OCI-LY1 (cell line): ENCODE results near the gene ARG2.

Source experiments
- H2AFZ ChIP-seq: fragments of 200-600 bp; sonication (generic), shearing (Covaris generic); 2 replicates; pipeline ENCODE4 v1.6.0; 2014; ENCODE audit warnings: antibody characterized with exemption, mild to moderate bottlenecking, low read length
- H3F3A ChIP-seq: fragments of 200-600 bp; sonication (generic), shearing (Covaris generic); 2 replicates; pipeline ENCODE4 v1.6.0; 2014; ENCODE audit warnings: mild to moderate bottlenecking, antibody characterized with exemption, low read length, moderate library complexity; ENCODE audit not compliant: insufficient read depth
- H3K27ac ChIP-seq: fragments of 200-600 bp; sonication (generic); 2 replicates; pipeline ENCODE4 v1.5.1; 2014; ENCODE audit warnings: low read length, mixed run types, mild to moderate bottlenecking, low read depth; ENCODE audit not compliant: poor library complexity, severe bottlenecking
- H3K27me3 ChIP-seq: fragments of 200-600 bp; sonication (generic); 2 replicates; pipeline ENCODE4 v1.6.0; 2014; ENCODE audit warnings: antibody characterized with exemption, mild to moderate bottlenecking, low read length, moderate library complexity; ENCODE audit not compliant: insufficient read depth
- H3K36me3 ChIP-seq: fragments of 200-600 bp; sonication (generic); 2 replicates; pipeline ENCODE4 v1.6.1; 2014; ENCODE audit warnings: mild to moderate bottlenecking, antibody characterized with exemption, low read length, moderate library complexity, mixed read lengths; ENCODE audit not compliant: insufficient read depth
- H3K4me1 ChIP-seq: fragments of 200-600 bp; sonication (generic); 2 replicates; pipeline ENCODE4 v1.5.1; 2014; ENCODE audit warnings: mild to moderate bottlenecking, low read length, moderate library complexity; ENCODE audit not compliant: insufficient read depth, severe bottlenecking
- H3K4me2 ChIP-seq: fragments of 200-600 bp; sonication (generic), shearing (Covaris generic); 2 replicates; pipeline ENCODE4 v1.6.1; 2014; ENCODE audit warnings: low read length
- H3K4me3 ChIP-seq: fragments of 200-600 bp; sonication (generic); 2 replicates; pipeline ENCODE4 v1.5.1; 2014; ENCODE audit warnings: low read length, low read depth, mild to moderate bottlenecking, mixed read lengths; ENCODE audit not compliant: poor library complexity, severe bottlenecking
- H3K79me2 ChIP-seq: fragments of 200-600 bp; shearing (Covaris generic); 2 replicates; pipeline ENCODE4 v1.6.1; 2016; ENCODE audit warnings: mixed run types, low read length, mixed read lengths; ENCODE audit not compliant: insufficient read depth
- H3K9ac ChIP-seq: fragments of 200-600 bp; sonication (generic), shearing (Covaris generic); 2 replicates; pipeline ENCODE4 v1.6.1; 2014; ENCODE audit warnings: mild to moderate bottlenecking, low read length, mixed read lengths
- H3K9me2 ChIP-seq: fragments of 200-600 bp; sonication (generic), shearing (Covaris generic); 2 replicates; pipeline ENCODE4 v1.6.1; 2014; ENCODE audit warnings: low read depth, mild to moderate bottlenecking, low read length, mixed read lengths
- H3K9me3 ChIP-seq: fragments of 200-600 bp; shearing (Covaris generic); 2 replicates; pipeline ENCODE4 v1.6.1; 2014; ENCODE audit warnings: low read length, mixed read lengths
- H4K20me1 ChIP-seq: fragments of 200-600 bp; sonication (generic), shearing (Covaris generic); 2 replicates; pipeline ENCODE4 v1.6.0; 2016; ENCODE audit warnings: mild to moderate bottlenecking, low read length; ENCODE audit not compliant: insufficient read depth
- CTCF ChIP-seq: fragments of 200-600 bp; sonication (generic), shearing (Covaris generic); IDR thresholded peaks from 2 replicates; pipeline ENCODE4 v1.5.1; 2017; ENCODE audit warnings: mild to moderate bottlenecking, antibody characterized with exemption, low read length, moderate library complexity, mixed read lengths
- EZH2 ChIP-seq: fragments of 200-600 bp; sonication (generic), shearing (Covaris generic); IDR thresholded peaks from 2 replicates; pipeline ENCODE4 v1.8.0; 2017; ENCODE audit warnings: borderline replicate concordance, mixed run types, mild to moderate bottlenecking, antibody characterized with exemption, low read length, moderate library complexity, mixed read lengths

The ARG2 gene

GRCh38 chr14:67644428-67644827 lies 24.7 kb downstream of the ARG2 start:
- H3K4me2 ChIP-seq, result no peak overlapping the region
- no peak overlapping the region for H3K27ac ChIP-seq
- TF ChIP-seq EZH2, result no peak
- TF ChIP-seq CTCF, result no peak
- H3K27me3 ChIP-seq, result no peaks in the 10 kb centered on the region
- no peak overlapping the region for H3K4me3 ChIP-seq
- H3K9me2 ChIP-seq, result no peaks in the 10 kb centered on the region
- no peak overlapping the region for H2AFZ ChIP-seq
- no peaks in the 10 kb centered on the region for H3K9me3 ChIP-seq
- no peak overlapping the region for H3K9ac ChIP-seq
- no peaks in the 10 kb centered on the region for H3K79me2 ChIP-seq
- H4K20me1 ChIP-seq, result no peaks in the 10 kb centered on the region
- H3K4me1 ChIP-seq, result no peaks in the 10 kb centered on the region
- H3K36me3 ChIP-seq, result peaks cover 31% of the 10 kb centered on the region; the same call in 1 of the 2 replicates
- H3F3A ChIP-seq, result no peaks in the 10 kb centered on the region

GRCh38 chr14:67645414-67645813 lies 25.7 kb downstream of the ARG2 start:
- Histone ChIP-seq H3K36me3 (peaks cover 41% of the 10 kb centered on the region; the same call in 1 of the 2 replicates), H3K9me3 (no peaks in the 10 kb centered on the region), H3K79me2 (no peaks in the 10 kb centered on the region), H3K27ac (no peak overlapping the region), H3K27me3 (no peaks in the 10 kb centered on the region), H3K9me2 (no peaks in the 10 kb centered on the region), H4K20me1 (no peaks in the 10 kb centered on the region), H3K4me1 (no peaks in the 10 kb centered on the region), H3F3A (no peaks in the 10 kb centered on the region), H3K4me2 (no peak overlapping the region), H3K9ac (no peak overlapping the region), H3K4me3 (no peak overlapping the region), H2AFZ (no peak overlapping the region)
- no peak for TF ChIP-seq CTCF
- TF ChIP-seq EZH2, result no peak

- Histone ChIP-seq H3K4me2 (no peak overlapping the region), H2AFZ (no peak overlapping the region), H3K27me3 (no peaks in the 10 kb centered on the region), H3K4me3 (no peak overlapping the region), H3K36me3 (peaks cover 48% of the 10 kb centered on the region), H3K9me2 (no peaks in the 10 kb centered on the region), H3K79me2 (no peaks in the 10 kb centered on the region), H3K9ac (no peak overlapping the region), H3K4me1 (no peaks in the 10 kb centered on the region), H3K9me3 (no peaks in the 10 kb centered on the region), H3K27ac (no peak overlapping the region), H3F3A (no peaks in the 10 kb centered on the region), H4K20me1 (no peaks in the 10 kb centered on the region)
- TF ChIP-seq EZH2 (no peak), CTCF (no peak)
Observed at GRCh38 chr14:67646131-67646530, 26.4 kb downstream of the ARG2 start.
